HG03521 (cell line): Measurements from ENCODE around the gene CDK6.

Source experiments
- ATAC-seq: cut with Tn5 transposase; IDR thresholded peaks from one replicate; pipeline ENCODE4 v1.9.1; 2021; ENCODE audit warnings: mild to moderate bottlenecking, moderate library complexity; ENCODE audit not compliant: unreplicated experiment

CDK6 gene

GRCh38 chr7:92740134-92740533, 96.2 kb downstream of the CDK6 start:
- ATAC-seq: no peak

- ATAC-seq: no peak
These were observed 97.3 kb downstream of the CDK6 start for GRCh38 chr7:92739091-92739490.

- ATAC-seq: peak; percentile 95
These were observed 98.7 kb downstream of the CDK6 start for GRCh38 chr7:92737706-92738105.

GRCh38 chr7:92736870-92737269, 99.5 kb downstream of the CDK6 start:
- no peak for ATAC-seq

- no peak for ATAC-seq
These were observed 100.7 kb downstream of the CDK6 start for GRCh38 chr7:92735707-92736106.

- ATAC-seq: no peak
These were observed 103.9 kb downstream of the CDK6 start for GRCh38 chr7:92732316-92733036.

GRCh38 chr7:92731335-92732063, 104.9 kb downstream of the CDK6 start:
- ATAC-seq: no peak

GRCh38 chr7:92730808-92731207, 105.6 kb downstream of the CDK6 start:
- no peak for ATAC-seq

- ATAC-seq: no peak
These were observed 106.6 kb downstream of the CDK6 start for GRCh38 chr7:92729751-92730150.

GRCh38 chr7:92729172-92729571, 107.2 kb downstream of the CDK6 start:
- no peak for ATAC-seq

- no peak for ATAC-seq
These were observed 108.6 kb downstream of the CDK6 start for GRCh38 chr7:92727755-92728154.

GRCh38 chr7:92725161-92725925, 111.0 kb downstream of the CDK6 start:
- ATAC-seq: no peak

GRCh38 chr7:92723943-92724342, 112.4 kb downstream of the CDK6 start:
- no peak for ATAC-seq

- ATAC-seq: no peak
These were observed 113.2 kb downstream of the CDK6 start for GRCh38 chr7:92723205-92723604.

GRCh38 chr7:92722541-92722940, 113.8 kb downstream of the CDK6 start:
- ATAC-seq: no peak

- peak; percentile 67 for ATAC-seq
These were observed 115.6 kb downstream of the CDK6 start for GRCh38 chr7:92720604-92721350.

GRCh38 chr7:92717993-92718716, 118.2 kb downstream of the CDK6 start:
- ATAC-seq: peak; percentile 52

- ATAC-seq: no peak
These were observed 118.8 kb downstream of the CDK6 start for GRCh38 chr7:92717623-92717992.

- ATAC-seq: no peak
These were observed 119.4 kb downstream of the CDK6 start for GRCh38 chr7:92716825-92717580.

GRCh38 chr7:92715963-92716362, 120.4 kb downstream of the CDK6 start:
- no peak for ATAC-seq
